GM12801 (cell line): ENCODE data around the gene KLK11.

ENCODE experiments used
- TF ChIP-seq, protein P1 (sequence below): IDR thresholded peaks from one replicate; pipeline ENCODE4 v1.5.1; 2011; ENCODE audit warnings: control low read depth; ENCODE audit not compliant: insufficient read length; ENCODE audit errors: extremely low read depth

The KLK11 gene

GRCh38 chr19:51015691-51016267 is 10.6 kb downstream of the KLK11 start:
- TF ChIP-seq, protein P1, sequence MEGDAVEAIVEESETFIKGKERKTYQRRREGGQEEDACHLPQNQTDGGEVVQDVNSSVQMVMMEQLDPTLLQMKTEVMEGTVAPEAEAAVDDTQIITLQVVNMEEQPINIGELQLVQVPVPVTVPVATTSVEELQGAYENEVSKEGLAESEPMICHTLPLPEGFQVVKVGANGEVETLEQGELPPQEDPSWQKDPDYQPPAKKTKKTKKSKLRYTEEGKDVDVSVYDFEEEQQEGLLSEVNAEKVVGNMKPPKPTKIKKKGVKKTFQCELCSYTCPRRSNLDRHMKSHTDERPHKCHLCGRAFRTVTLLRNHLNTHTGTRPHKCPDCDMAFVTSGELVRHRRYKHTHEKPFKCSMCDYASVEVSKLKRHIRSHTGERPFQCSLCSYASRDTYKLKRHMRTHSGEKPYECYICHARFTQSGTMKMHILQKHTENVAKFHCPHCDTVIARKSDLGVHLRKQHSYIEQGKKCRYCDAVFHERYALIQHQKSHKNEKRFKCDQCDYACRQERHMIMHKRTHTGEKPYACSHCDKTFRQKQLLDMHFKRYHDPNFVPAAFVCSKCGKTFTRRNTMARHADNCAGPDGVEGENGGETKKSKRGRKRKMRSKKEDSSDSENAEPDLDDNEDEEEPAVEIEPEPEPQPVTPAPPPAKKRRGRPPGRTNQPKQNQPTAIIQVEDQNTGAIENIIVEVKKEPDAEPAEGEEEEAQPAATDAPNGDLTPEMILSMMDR, result no peak

DNA sequence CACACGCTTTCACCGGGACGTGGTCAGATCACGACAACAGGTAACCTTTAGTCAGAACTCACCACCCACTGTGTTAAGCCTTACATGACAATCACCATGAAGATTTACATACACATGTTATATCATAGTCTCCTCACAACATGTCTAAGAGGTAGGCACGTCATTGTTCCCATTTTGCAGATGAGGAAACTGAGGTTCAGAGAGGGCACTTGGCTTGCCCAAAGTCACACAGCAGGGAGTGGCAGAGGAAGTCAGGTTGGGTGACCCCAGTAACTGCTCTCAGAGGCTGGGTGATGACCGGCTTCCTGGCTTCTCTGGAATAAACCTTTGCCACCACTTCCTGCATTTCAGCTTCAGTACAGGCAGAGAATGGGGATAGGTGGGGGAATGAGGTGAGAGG is 12.2 kb downstream of the KLK11 start:
- TF ChIP-seq, protein P1, result no peak

DNA sequence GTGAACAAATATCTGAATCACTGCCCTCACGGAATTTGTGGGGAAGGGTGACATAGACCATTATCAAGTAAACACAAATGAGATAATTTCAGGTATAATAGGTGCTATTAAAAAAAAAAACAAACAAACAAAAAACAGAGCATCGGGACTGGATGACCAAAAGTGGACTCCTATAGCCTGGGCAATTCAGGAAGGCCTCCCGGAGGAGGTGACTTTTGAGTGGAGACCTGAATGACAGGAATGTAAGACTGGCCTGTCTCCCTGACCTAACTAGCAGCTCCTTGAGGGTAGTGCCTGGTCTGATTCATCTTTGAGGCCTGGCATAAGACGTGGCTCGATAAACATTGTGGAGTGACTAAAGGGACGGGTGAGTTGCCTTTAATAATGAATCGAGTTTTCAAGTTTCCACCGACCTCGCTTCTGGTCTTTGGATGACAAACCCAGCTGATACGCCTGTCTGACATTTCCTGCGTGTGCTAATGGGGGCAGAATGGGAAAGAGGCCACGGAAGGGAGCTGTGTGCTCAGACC is 13.7 kb downstream of the KLK11 start:
- TF ChIP-seq, protein P1, result no peak

DNA sequence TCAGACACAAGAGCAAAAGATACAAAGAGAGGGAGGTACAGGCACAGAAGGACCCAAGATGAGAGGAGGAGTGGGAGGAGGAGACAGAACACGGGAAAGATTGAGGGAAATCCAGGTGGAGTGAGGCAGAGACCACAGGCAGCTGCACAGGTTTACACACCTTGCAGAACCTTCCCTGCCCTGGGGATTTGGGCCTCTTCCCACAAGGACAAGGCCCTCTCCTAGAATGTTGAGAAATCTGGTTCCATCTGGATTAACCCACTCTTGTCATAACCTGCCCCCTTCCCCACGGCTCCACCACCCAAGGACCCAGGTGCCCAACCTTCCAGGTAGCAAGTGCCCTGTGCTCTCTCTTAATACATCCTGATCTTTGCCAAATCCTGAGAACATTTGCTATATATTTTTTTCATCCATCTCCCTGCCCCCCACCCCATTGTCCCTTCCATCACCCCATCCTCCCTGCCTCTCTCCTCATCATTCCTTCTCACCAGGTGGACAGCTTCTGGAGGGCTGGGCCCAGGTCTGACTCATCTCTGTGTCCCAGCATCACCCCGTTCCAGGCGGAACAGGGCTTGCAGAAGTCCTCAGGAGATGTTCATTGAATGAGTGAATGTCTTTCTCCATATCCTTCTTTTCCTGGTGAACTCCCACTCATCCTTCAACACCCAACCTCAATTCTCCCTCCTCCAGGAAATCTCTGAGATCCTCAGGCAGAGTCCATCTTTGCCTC is 16.2 kb downstream of the KLK11 start:
- TF ChIP-seq, protein P1, result no peak

- TF ChIP-seq, protein P1, result no peak
Measured at GRCh38 chr19:51009061-51009891, 17.1 kb downstream of the KLK11 start.

DNA sequence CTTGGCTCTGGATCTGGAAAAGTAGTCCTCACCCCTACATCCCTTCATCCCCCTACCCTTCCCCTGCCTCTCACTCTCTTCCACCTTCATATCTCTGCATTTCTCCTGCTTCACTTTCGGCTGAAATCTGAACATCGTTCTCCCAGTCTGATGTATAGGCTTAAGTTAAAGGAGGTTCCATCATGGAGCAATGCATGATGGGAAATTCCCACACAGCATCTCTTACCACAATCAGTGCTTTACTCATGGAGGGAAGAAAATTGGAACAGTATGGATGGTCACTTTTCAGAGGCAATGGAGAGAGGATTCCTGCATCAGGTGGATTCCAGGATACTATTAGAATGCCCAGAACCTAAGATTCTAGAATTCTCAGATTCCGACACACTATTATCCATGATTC is 18.9 kb downstream of the KLK11 start:
- TF ChIP-seq, protein P1, result no peak

DNA sequence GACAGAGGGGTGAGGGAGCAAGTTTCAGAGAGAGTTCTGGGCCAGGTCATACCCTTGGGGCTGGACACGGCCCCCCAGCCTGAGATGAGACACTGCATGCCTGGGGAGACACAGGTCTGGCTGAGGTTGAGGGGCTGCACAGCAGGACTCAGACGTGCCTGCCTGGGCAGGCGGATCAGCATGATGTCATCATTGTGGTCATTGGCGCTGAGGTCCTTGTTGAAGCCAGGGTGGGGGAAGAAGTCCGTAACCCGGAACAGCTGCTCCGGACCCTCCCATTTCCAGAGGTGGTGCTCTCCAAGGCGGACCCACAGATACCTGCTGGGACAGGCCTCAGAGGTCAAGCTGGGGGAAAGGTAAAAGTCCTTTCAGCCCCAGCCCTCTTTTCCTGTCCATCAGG is 20.0 kb downstream of the KLK11 start:
- TF ChIP-seq, protein P1, result no peak
